ENCODE results near the gene JAKMIP1.

Gene JAKMIP1

GRCh38 chr4:6200011-6200921, at the start of gene JAKMIP1:
Gene JAKMIP1 (minus strand): TSS chr4:6200549. CDS start chr4:6112850, 87,699 bp downstream.
- DNase-seq (ENCODE audit: low spot score), result no peak

- DNase-seq (ENCODE audit: low spot score), result no peak
These were observed 48.0 kb upstream of the JAKMIP1 start for GRCh38 chr4:6248394-6248793.

- no peak for DNase-seq (ENCODE audit: low spot score)
These were observed 45.9 kb upstream of the JAKMIP1 start for GRCh38 chr4:6246170-6246634.

- DNase-seq (ENCODE audit: low spot score), result no peak
These were observed 45.2 kb upstream of the JAKMIP1 start for GRCh38 chr4:6245246-6246169.

GRCh38 chr4:6242271-6243029, 42.1 kb upstream of the JAKMIP1 start:
- no peak for DNase-seq (ENCODE audit: low spot score)

- DNase-seq (ENCODE audit: low spot score), result no peak
These were observed 40.9 kb upstream of the JAKMIP1 start for GRCh38 chr4:6241062-6241845.

- DNase-seq (ENCODE audit: low spot score), result no peak
These were observed 39.6 kb upstream of the JAKMIP1 start for GRCh38 chr4:6239968-6240367.

GRCh38 chr4:6239486-6239885, 39.1 kb upstream of the JAKMIP1 start:
- DNase-seq (ENCODE audit: low spot score), result no peak

- no peak for DNase-seq (ENCODE audit: low spot score)
These were observed 36.6 kb upstream of the JAKMIP1 start for GRCh38 chr4:6236816-6237390.

- no peak for DNase-seq (ENCODE audit: low spot score)
These were observed 35.7 kb upstream of the JAKMIP1 start for GRCh38 chr4:6235901-6236640.

- DNase-seq (ENCODE audit: low spot score), result no peak
These were observed 34.7 kb upstream of the JAKMIP1 start for GRCh38 chr4:6235012-6235411.

GRCh38 chr4:6233929-6234328, 33.6 kb upstream of the JAKMIP1 start:
- DNase-seq (ENCODE audit: low spot score), result no peak

GRCh38 chr4:6232836-6233785, 32.8 kb upstream of the JAKMIP1 start:
- DNase-seq (ENCODE audit: low spot score), result no peak

- no peak for DNase-seq (ENCODE audit: low spot score)
These were observed 31.4 kb upstream of the JAKMIP1 start for GRCh38 chr4:6231663-6232165.

- DNase-seq (ENCODE audit: low spot score), result no peak
These were observed 30.7 kb upstream of the JAKMIP1 start for GRCh38 chr4:6230827-6231662.

GRCh38 chr4:6230502-6230785, 30.1 kb upstream of the JAKMIP1 start:
- no peak for DNase-seq (ENCODE audit: low spot score)

GRCh38 chr4:6229671-6230501, 29.5 kb upstream of the JAKMIP1 start:
- DNase-seq (ENCODE audit: low spot score), result no peak

Data from LoVo (cell line).